ENCODE measurements around the gene CRMP1. TPM values are rescaled to one million over a fixed set of nuclear protein-coding genes. Genes with fewer than 3 reads are reported as not detected.

Gene CRMP1
- total RNA-seq, 1 experiment from 2014 or later: 134 TPM

GRCh38 chr4:5928274-5928673 lies 35.4 kb upstream of the CRMP1 start:
- DNase-seq (ENCODE audit: low spot score) (no peak), ATAC-seq (no peak)
- CTCF ChIA-PET: interaction anchor here (1.5 kb wide), 1 partner anchor 107 kb away, joined by 3 read pairs; no protein-coding TSS in a partner anchor
- no peak overlapping the region for H3K27ac Mint-ChIP-seq
- no peaks in the 10 kb centered on the region for H3K27me3 Mint-ChIP-seq (ENCODE audit: low read depth)
- POLR2A ChIA-PET: interaction anchor here (0.6 kb wide), 1 partner anchor 37 kb away, joined by 3 read pairs; no protein-coding TSS in a partner anchor
- peaks cover 34% of the 10 kb centered on the region for H3K4me1 Mint-ChIP-seq
- TF ChIP-seq ZNF512 (CRISPR knock-in tag; IDR thresholded peaks at IDR 0.05; ENCODE audit: borderline replicate concordance): no peak
- no peak for TF ChIP-seq STAT6 (CRISPR knock-in tag; conservative IDR thresholded peaks at IDR 0.05; ENCODE audit: low read depth)
- no peak for TF ChIP-seq MXD4 (CRISPR knock-in tag; IDR thresholded peaks at IDR 0.05; ENCODE audit: borderline replicate concordance)
- no peak for TF ChIP-seq ZBTB21 (CRISPR knock-in tag; IDR thresholded peaks at IDR 0.05; ENCODE audit: borderline replicate concordance)
- TF ChIP-seq ZNF396 (CRISPR knock-in tag; IDR thresholded peaks at IDR 0.05; ENCODE audit: borderline replicate concordance): no peak
- no peak for TF ChIP-seq SMAD3 (CRISPR knock-in tag; IDR thresholded peaks at IDR 0.05; ENCODE audit: borderline replicate concordance)
- no peak for TF ChIP-seq FOXP4 (CRISPR knock-in tag; IDR thresholded peaks at IDR 0.05)
- TF ChIP-seq SMAD4 (CRISPR knock-in tag; IDR thresholded peaks at IDR 0.05): no peak
- no peak for TF ChIP-seq IRF2 (CRISPR knock-in tag; IDR thresholded peaks at IDR 0.05; ENCODE audit: borderline replicate concordance, low read depth)
- TF ChIP-seq USF2 (CRISPR knock-in tag; IDR thresholded peaks at IDR 0.05): no peak
- no peak for TF ChIP-seq NFE2L1 (CRISPR knock-in tag; IDR thresholded peaks at IDR 0.05)
- TF ChIP-seq TEAD4 (CRISPR knock-in tag; IDR thresholded peaks at IDR 0.05): no peak
- no peak for TF ChIP-seq E2F4 (CRISPR knock-in tag; IDR thresholded peaks at IDR 0.05; ENCODE audit: borderline replicate concordance, low read depth)
- no peak for TF ChIP-seq PRDM15 (CRISPR knock-in tag; IDR thresholded peaks at IDR 0.05)
- no peak for TF ChIP-seq ATF3 (CRISPR knock-in tag; conservative IDR thresholded peaks at IDR 0.05)
- no peaks in the 10 kb centered on the region for H3K36me3 Mint-ChIP-seq
- no peak overlapping the region for H3K4me3 Mint-ChIP-seq
- no peaks in the 10 kb centered on the region for H3K9me3 Mint-ChIP-seq

Measured in WTC11 (cell line).